Measurements from ENCODE around the gene CPA1. TPM values are rescaled to one million over a fixed set of nuclear protein-coding genes. Genes with fewer than 3 reads are reported as not detected.

Gene CPA1
- total RNA-seq (2021) (not detected in 2 replicates), Bru-seq, nascent RNA (not detected), BruChase-seq, experiment 1, labeled RNA remaining after a 2-hour chase (not detected), BruChase-seq, experiment 2, labeled RNA remaining after a 6-hour chase (not detected)
- long read RNA-seq = 0 reads

- Histone ChIP-seq H3K4me3 (no peak within 1 kb of the TSS), H3K9me3 (ENCODE audit: insufficient read depth, low read depth) (no peaks in the 10 kb centered on the region), H3F3A (ENCODE audit: insufficient read depth, low read depth) (no peaks in the 10 kb centered on the region), H3K27me3 (ENCODE audit: insufficient read depth, low read depth) (no peaks in the 10 kb centered on the region), H3K27ac (no peak within 1 kb of the TSS), H2AFZ (no peak within 1 kb of the TSS), H3K4me1 (replicated peaks; ENCODE audit: insufficient read depth) (no peaks in the 10 kb centered on the region), H3K79me2 (ENCODE audit: low read depth) (no peaks in the 10 kb centered on the region), H4K20me1 (ENCODE audit: insufficient read depth) (no peaks in the 10 kb centered on the region), H3K4me2 (no peak within 1 kb of the TSS), H3K9me2 (ENCODE audit: insufficient read depth) (no peaks in the 10 kb centered on the region), H3K36me3 (ENCODE audit: low read depth) (no peaks in the 10 kb centered on the region)
- intact Hi-C loops (cut with micrococcal nuclease; ENCODE audit: unreplicated experiment) = no loop called here
- ChIA-PET POLR2A (ENCODE audit: unreplicated experiment) (no interaction called here), CTCF (no interaction called here)
- DNase-seq = no peak
- no TSS peak for BruUV-seq (replicated peaks)
- TF ChIP-seq CTCF (conservative IDR thresholded peaks at IDR 0.05) (no peak), EZH2 (IDR thresholded peaks at IDR 0.05; ENCODE audit: low read depth) (no peak)
Observed at GRCh38 chr7:130379921-130380860, at the start of gene CPA1. Gene CPA1, plus strand, starts transcription at chr7:130380494. Its CDS starts 27 bp downstream, at chr7:130380521.

- Histone ChIP-seq H2AFZ (no peak overlapping the region), H3K4me3 (no peak overlapping the region), H3K27me3 (ENCODE audit: insufficient read depth, low read depth) (no peaks in the 10 kb centered on the region), H3F3A (ENCODE audit: insufficient read depth, low read depth) (no peaks in the 10 kb centered on the region), H3K27ac (no peak overlapping the region), H3K4me1 (replicated peaks; ENCODE audit: insufficient read depth) (peaks cover 9% of the 10 kb centered on the region; the same call in 1 of the 2 replicates), H3K9me3 (ENCODE audit: insufficient read depth, low read depth) (no peaks in the 10 kb centered on the region), H4K20me1 (ENCODE audit: insufficient read depth) (no peaks in the 10 kb centered on the region), H3K36me3 (ENCODE audit: low read depth) (no peaks in the 10 kb centered on the region), H3K9me2 (ENCODE audit: insufficient read depth) (no peaks in the 10 kb centered on the region), H3K4me2 (0 out of 2 replicates have a peak overlapping the region, but pooled peaks have one; percentile 3), H3K79me2 (ENCODE audit: low read depth) (no peaks in the 10 kb centered on the region)
- DNase-seq = no peak
- no TSS peak for BruUV-seq (replicated peaks)
- ChIA-PET POLR2A (ENCODE audit: unreplicated experiment) (no interaction called here), CTCF (interaction anchor here (0.5 kb wide), 1 partner anchor 131 kb away, joined by 3 read pairs; no protein-coding TSS in a partner anchor)
- TF ChIP-seq EZH2 (IDR thresholded peaks at IDR 0.05; ENCODE audit: low read depth) (no peak), CTCF (conservative IDR thresholded peaks at IDR 0.05) (no peak)
- intact Hi-C loops (cut with micrococcal nuclease; ENCODE audit: unreplicated experiment) = no loop called here
Observed at GRCh38 chr7:130332259-130333053, 47.8 kb upstream of the CPA1 start.

GRCh38 chr7:130333832-130334231, 46.5 kb upstream of the CPA1 start:
- no peaks in the 10 kb centered on the region for H3F3A ChIP-seq (ENCODE audit: insufficient read depth, low read depth)
- POLR2A ChIA-PET (ENCODE audit: unreplicated experiment) = no interaction called here
- no peaks in the 10 kb centered on the region for H3K9me2 ChIP-seq (ENCODE audit: insufficient read depth)
- no peak overlapping the region for H2AFZ ChIP-seq
- H3K9me3 ChIP-seq (ENCODE audit: insufficient read depth, low read depth) = no peaks in the 10 kb centered on the region
- H3K79me2 ChIP-seq (ENCODE audit: low read depth) = no peaks in the 10 kb centered on the region
- H3K4me3 ChIP-seq = no peak overlapping the region
- H3K4me2 ChIP-seq = no peak overlapping the region
- H3K27me3 ChIP-seq (ENCODE audit: insufficient read depth, low read depth) = no peaks in the 10 kb centered on the region
- no peaks in the 10 kb centered on the region for H3K36me3 ChIP-seq (ENCODE audit: low read depth)
- no peak for DNase-seq
- H4K20me1 ChIP-seq (ENCODE audit: insufficient read depth) = no peaks in the 10 kb centered on the region
- H3K27ac ChIP-seq = no peak overlapping the region
- intact Hi-C loops (cut with micrococcal nuclease; ENCODE audit: unreplicated experiment) = no loop called here
- peaks cover 9% of the 10 kb centered on the region; the same call in 1 of the 2 replicates for H3K4me1 ChIP-seq (replicated peaks; ENCODE audit: insufficient read depth)
- TF ChIP-seq CTCF (conservative IDR thresholded peaks at IDR 0.05) = no peak
- no peak for TF ChIP-seq EZH2 (IDR thresholded peaks at IDR 0.05; ENCODE audit: low read depth)
- CTCF ChIA-PET = interaction anchor here (0.5 to 0.6 kb wide), 2 partner anchors 9 to 11 kb away, joined by 3 to 9 read pairs; no protein-coding TSS in a partner anchor
- no TSS peak for BruUV-seq (replicated peaks)

Data from PC-9 (cell line).